Measurements from ENCODE around the gene NAXE.
"Not testable (repeated sequence)": the region's sequence is repeated elsewhere in the genome, so short reads cannot be mapped to it uniquely, and the experiment has no call there.

The NAXE gene

DNA sequence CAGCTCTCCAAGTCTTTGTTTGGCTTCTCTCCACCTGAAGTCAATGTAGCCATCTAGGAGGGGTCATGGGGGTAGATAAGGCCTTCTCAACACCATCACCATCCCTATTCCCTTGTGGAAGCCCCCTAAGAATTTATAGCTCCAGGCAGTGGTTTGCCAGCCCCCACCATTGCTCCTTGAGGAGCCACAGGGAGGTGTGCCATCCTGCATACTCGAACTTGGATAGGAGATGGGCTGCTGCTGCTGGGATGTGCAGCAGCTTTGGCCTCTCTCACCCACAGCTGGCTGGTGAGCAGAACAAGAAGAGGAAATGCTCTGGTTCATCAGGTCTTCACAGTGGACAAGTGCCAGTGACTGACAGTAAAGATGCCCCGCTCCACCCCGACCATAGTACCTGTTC, 4.8 kb downstream of the NAXE start:
- peaks cover 52% of the 10 kb centered on the region for H3K36me3 ChIP-seq (ENCODE audit: insufficient read depth, low read length)
- H3K9me3 ChIP-seq (replicated peaks; ENCODE audit: low read length) = no peaks in the 10 kb centered on the region
- H3K4me1 ChIP-seq (ENCODE audit: control insufficient read depth, insufficient read depth, low read length) = peaks cover 14% of the 10 kb centered on the region
- no peak overlapping the region for H3K9ac ChIP-seq (ENCODE audit: low read depth, low read length)
- no peaks in the 10 kb centered on the region for H3K27me3 ChIP-seq (ENCODE audit: control insufficient read depth, insufficient read depth, low read length)
- no peak overlapping the region for H3K4me3 ChIP-seq (ENCODE audit: low read length)
- H3K4me2 ChIP-seq (ENCODE audit: low read length) = no peak overlapping the region

DNA sequence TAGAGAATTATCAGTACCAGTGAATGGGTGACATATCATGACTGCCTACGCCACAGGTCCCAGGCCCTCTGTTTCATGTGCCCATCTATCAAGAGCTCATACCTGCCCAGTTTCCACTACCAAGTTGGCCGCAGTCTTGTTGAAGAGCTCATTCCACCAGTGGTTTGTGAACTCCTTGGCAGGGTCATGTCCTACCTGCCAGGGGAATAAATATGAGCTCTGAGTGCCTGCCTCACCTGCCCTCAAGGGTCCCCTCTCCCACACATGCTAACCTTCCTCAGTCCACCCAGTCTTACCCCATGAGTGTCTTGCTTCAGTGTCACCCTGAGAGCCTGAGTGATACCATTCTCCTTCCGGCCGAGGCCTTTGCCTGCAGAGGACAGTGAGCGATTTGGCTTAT, 6.5 kb downstream of the NAXE start:
- Histone ChIP-seq H3K4me3 (ENCODE audit: low read length) (no peak overlapping the region), H3K4me2 (ENCODE audit: low read length) (no peak overlapping the region), H3K36me3 (ENCODE audit: insufficient read depth, low read length) (peaks cover 46% of the 10 kb centered on the region), H3K4me1 (ENCODE audit: control insufficient read depth, insufficient read depth, low read length) (peaks cover 5% of the 10 kb centered on the region), H3K9ac (ENCODE audit: low read depth, low read length) (no peak overlapping the region), H3K9me3 (replicated peaks; ENCODE audit: low read length) (no peaks in the 10 kb centered on the region), H3K27me3 (ENCODE audit: control insufficient read depth, insufficient read depth, low read length) (no peaks in the 10 kb centered on the region)

GRCh38 chr1:156598731-156599432, 7.3 kb downstream of the NAXE start:
- Histone ChIP-seq H3K4me1 (ENCODE audit: control insufficient read depth, insufficient read depth, low read length) (peaks cover 5% of the 10 kb centered on the region), H3K36me3 (ENCODE audit: insufficient read depth, low read length) (peaks cover 38% of the 10 kb centered on the region), H3K4me3 (ENCODE audit: low read length) (no peak overlapping the region), H3K9me3 (replicated peaks; ENCODE audit: low read length) (no peaks in the 10 kb centered on the region), H3K27me3 (ENCODE audit: control insufficient read depth, insufficient read depth, low read length) (no peaks in the 10 kb centered on the region), H3K4me2 (ENCODE audit: low read length) (no peak overlapping the region), H3K9ac (ENCODE audit: low read depth, low read length) (no peak overlapping the region)

DNA sequence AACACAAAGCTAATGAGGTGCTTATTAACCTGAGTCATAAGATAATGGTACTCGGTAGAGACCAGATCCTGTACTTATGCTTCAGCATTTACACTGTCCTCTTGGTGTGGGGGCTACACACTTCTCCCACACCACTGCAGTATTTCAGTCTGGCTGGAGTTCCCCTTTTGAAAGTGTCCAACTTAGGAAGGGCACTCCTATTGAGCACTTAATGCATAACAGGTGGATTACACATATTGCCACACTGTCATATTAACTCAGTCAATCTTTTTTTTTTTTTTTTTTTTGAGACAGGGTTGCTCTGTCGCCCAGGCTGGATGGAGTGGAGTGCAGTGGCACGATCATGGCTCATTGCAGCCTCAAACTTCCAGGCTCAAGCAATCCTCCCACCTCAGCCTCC, 8.2 kb downstream of the NAXE start:
- Histone ChIP-seq H3K4me3 (ENCODE audit: low read length) (no peak overlapping the region), H3K9ac (ENCODE audit: low read depth, low read length) (no peak overlapping the region), H3K4me2 (ENCODE audit: low read length) (peak overlapping the region; percentile 82), H3K4me1 (ENCODE audit: control insufficient read depth, insufficient read depth, low read length) (peaks cover 5% of the 10 kb centered on the region), H3K27me3 (ENCODE audit: control insufficient read depth, insufficient read depth, low read length) (no peaks in the 10 kb centered on the region), H3K9me3 (replicated peaks; ENCODE audit: low read length) (no peaks in the 10 kb centered on the region), H3K36me3 (ENCODE audit: insufficient read depth, low read length) (peaks cover 30% of the 10 kb centered on the region)

DNA sequence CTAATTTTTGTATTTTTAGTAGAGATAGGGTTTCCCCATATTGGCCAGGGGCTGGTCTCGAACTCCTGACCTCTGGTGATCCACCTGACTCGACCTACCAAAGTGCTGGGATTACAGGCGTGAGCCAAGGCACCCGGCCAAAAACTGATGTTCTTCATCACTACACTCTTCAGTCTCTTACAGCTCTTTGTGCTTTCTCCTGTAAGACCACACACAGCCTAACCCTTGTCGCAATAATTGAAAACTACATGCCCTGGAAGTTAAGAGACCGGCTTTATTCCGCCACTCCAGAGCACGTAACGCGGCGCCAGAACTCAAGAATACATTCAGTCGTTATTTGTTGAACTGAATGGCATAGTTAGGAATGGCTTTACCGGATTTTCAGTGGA, 9.2 kb downstream of the NAXE start:
- H3K36me3 ChIP-seq (ENCODE audit: insufficient read depth, low read length) = peaks cover 26% of the 10 kb centered on the region
- H3K4me1 ChIP-seq (ENCODE audit: control insufficient read depth, insufficient read depth, low read length) = peaks cover 5% of the 10 kb centered on the region
- H3K4me2 ChIP-seq (ENCODE audit: low read length) = peak overlapping the region; percentile 82
- peak overlapping the region; percentile 85 for H3K4me3 ChIP-seq (ENCODE audit: low read length)
- no peaks in the 10 kb centered on the region for H3K9me3 ChIP-seq (replicated peaks; ENCODE audit: low read length)
- H3K9ac ChIP-seq (ENCODE audit: low read depth, low read length) = peak overlapping the region; percentile 88
- no peaks in the 10 kb centered on the region for H3K27me3 ChIP-seq (ENCODE audit: control insufficient read depth, insufficient read depth, low read length)

- peak within 1 kb of the TSS; percentile 85 for H3K4me3 ChIP-seq (ENCODE audit: low read length)
Measured at GRCh38 chr1:156601122-156601830, 9.7 kb downstream of the NAXE start, which contains the start of gene GPATCH4. GPATCH4 (minus strand) TSS chr1:156601479.

GRCh38 chr1:156601892-156602291, 10.3 kb downstream of the NAXE start:
- Histone ChIP-seq H3K4me3 (ENCODE audit: low read length) (peak overlapping the region; percentile 85), H3K4me2 (ENCODE audit: low read length) (peak overlapping the region; percentile 82), H3K27me3 (ENCODE audit: control insufficient read depth, insufficient read depth, low read length) (no peaks in the 10 kb centered on the region), H3K4me1 (ENCODE audit: control insufficient read depth, insufficient read depth, low read length) (peaks cover 5% of the 10 kb centered on the region), H3K9ac (ENCODE audit: low read depth, low read length) (peak overlapping the region; percentile 88), H3K36me3 (ENCODE audit: insufficient read depth, low read length) (peaks cover 14% of the 10 kb centered on the region), H3K9me3 (replicated peaks; ENCODE audit: low read length) (no peaks in the 10 kb centered on the region)

More at GRCh38 chr1:156601122-156601830, 9.7 kb downstream of the NAXE start, which contains the start of gene GPATCH4:
- H3K36me3 ChIP-seq (ENCODE audit: insufficient read depth, low read length) = peaks cover 20% of the 10 kb centered on the region
- peak within 1 kb of the TSS; percentile 88 for H3K9ac ChIP-seq (ENCODE audit: low read depth, low read length)
- no peaks in the 10 kb centered on the region for H3K9me3 ChIP-seq (replicated peaks; ENCODE audit: low read length)
- no peaks in the 10 kb centered on the region for H3K27me3 ChIP-seq (ENCODE audit: control insufficient read depth, insufficient read depth, low read length)
- peaks cover 5% of the 10 kb centered on the region for H3K4me1 ChIP-seq (ENCODE audit: control insufficient read depth, insufficient read depth, low read length)
- peak within 1 kb of the TSS; percentile 82 for H3K4me2 ChIP-seq (ENCODE audit: low read length)

GRCh38 chr1:156602557-156602993, 11.0 kb downstream of the NAXE start:
- H3K9me3 ChIP-seq (replicated peaks; ENCODE audit: low read length) = no peaks in the 10 kb centered on the region
- no peak overlapping the region for H3K4me2 ChIP-seq (ENCODE audit: low read length)
- H3K27me3 ChIP-seq (ENCODE audit: control insufficient read depth, insufficient read depth, low read length) = no peaks in the 10 kb centered on the region
- H3K36me3 ChIP-seq (ENCODE audit: insufficient read depth, low read length) = peaks cover 8% of the 10 kb centered on the region
- H3K4me3 ChIP-seq (ENCODE audit: low read length) = no peak overlapping the region
- H3K4me1 ChIP-seq (ENCODE audit: control insufficient read depth, insufficient read depth, low read length) = peaks cover 5% of the 10 kb centered on the region
- no peak overlapping the region for H3K9ac ChIP-seq (ENCODE audit: low read depth, low read length)

GRCh38 chr1:156607344-156607743, 15.8 kb downstream of the NAXE start:
- not testable (repeated sequence) for H3K9me3 ChIP-seq (replicated peaks; ENCODE audit: low read length); H3K4me2 ChIP-seq (ENCODE audit: low read length); H3K27me3 ChIP-seq (ENCODE audit: control insufficient read depth, insufficient read depth, low read length); H3K9ac ChIP-seq (ENCODE audit: low read depth, low read length); H3K36me3 ChIP-seq (ENCODE audit: insufficient read depth, low read length); H3K4me3 ChIP-seq (ENCODE audit: low read length); H3K4me1 ChIP-seq (ENCODE audit: control insufficient read depth, insufficient read depth, low read length)

DNA sequence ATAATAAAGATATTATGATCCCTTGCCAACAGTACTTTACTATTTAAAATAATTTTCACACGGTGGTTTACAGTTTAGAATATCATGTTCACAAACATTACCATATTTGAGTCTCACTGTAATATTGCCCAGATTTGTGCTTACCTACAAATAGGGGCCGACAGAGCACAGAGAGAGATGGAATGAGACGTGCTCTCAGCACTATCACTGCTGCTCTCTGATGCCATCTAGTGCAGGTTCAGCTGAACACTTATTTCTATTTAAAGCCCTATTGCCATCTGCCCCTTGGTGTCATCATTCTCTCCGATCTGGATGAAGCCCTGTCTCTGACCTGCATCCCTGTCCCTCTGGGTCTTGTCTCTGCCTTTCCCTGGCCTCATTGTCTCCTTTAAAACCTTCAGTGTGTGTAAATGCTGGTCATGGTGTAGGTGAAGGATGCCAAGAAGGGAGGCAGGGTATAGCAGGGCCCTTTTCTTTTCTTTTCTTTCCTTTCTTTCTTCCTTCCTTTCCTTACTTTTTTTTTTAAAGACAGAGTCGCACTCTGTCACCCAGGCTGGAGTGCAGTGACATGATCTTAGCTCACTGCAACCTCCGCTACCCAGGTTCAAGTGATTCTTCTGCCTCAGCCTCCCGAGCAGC, 16.6 kb downstream of the NAXE start:
- Histone ChIP-seq H3K4me3 (ENCODE audit: low read length) (no peak overlapping the region), H3K36me3 (ENCODE audit: insufficient read depth, low read length) (no peaks in the 10 kb centered on the region), H3K27me3 (ENCODE audit: control insufficient read depth, insufficient read depth, low read length) (peaks cover 12% of the 10 kb centered on the region), H3K4me1 (ENCODE audit: control insufficient read depth, insufficient read depth, low read length) (no peaks in the 10 kb centered on the region), H3K4me2 (ENCODE audit: low read length) (no peak overlapping the region), H3K9ac (ENCODE audit: low read depth, low read length) (no peak overlapping the region), H3K9me3 (replicated peaks; ENCODE audit: low read length) (no peaks in the 10 kb centered on the region)

GRCh38 chr1:156608981-156609380, 17.4 kb downstream of the NAXE start:
- H3K4me3 ChIP-seq (ENCODE audit: low read length) = no peak overlapping the region
- peaks cover 12% of the 10 kb centered on the region for H3K27me3 ChIP-seq (ENCODE audit: control insufficient read depth, insufficient read depth, low read length)
- no peak overlapping the region for H3K9ac ChIP-seq (ENCODE audit: low read depth, low read length)
- no peaks in the 10 kb centered on the region for H3K9me3 ChIP-seq (replicated peaks; ENCODE audit: low read length)
- H3K4me1 ChIP-seq (ENCODE audit: control insufficient read depth, insufficient read depth, low read length) = no peaks in the 10 kb centered on the region
- no peaks in the 10 kb centered on the region for H3K36me3 ChIP-seq (ENCODE audit: insufficient read depth, low read length)
- no peak overlapping the region for H3K4me2 ChIP-seq (ENCODE audit: low read length)

All from skeletal muscle satellite cell (primary cell).